HepG2 (cell line): ENCODE measurements around the gene ABCG8. TPM values are rescaled to one million over a fixed set of nuclear protein-coding genes. Genes with fewer than 3 reads are reported as not detected.

Experiments used
- BRD4 ChIP-seq: sonication (generic); formaldehyde crosslinking; IDR thresholded peaks from 2 replicates; pipeline ENCODE4 v1.4.0; 2020; ENCODE audit warnings: missing genetic modification reagents
- FOXM1 ChIP-seq: sonication (generic); formaldehyde crosslinking; IDR thresholded peaks from 2 replicates; pipeline ENCODE4 v1.5.0; 2020; ENCODE audit warnings: missing genetic modification reagents
- JUND ChIP-seq: sonication (generic); formaldehyde crosslinking; IDR thresholded peaks from 2 replicates; pipeline ENCODE4 v1.8.0; 2022; ENCODE audit warnings: mild to moderate bottlenecking, missing genetic modification reagents
- MIER3 ChIP-seq: IDR thresholded peaks from 2 replicates; pipeline ENCODE4 v1.6.1; 2016; ENCODE audit warnings: missing compliant biosample characterization, borderline replicate concordance
- MTF1 ChIP-seq: sonication (generic); formaldehyde crosslinking; IDR thresholded peaks from 2 replicates; pipeline ENCODE4 v1.5.0; 2020; ENCODE audit warnings: missing genetic modification reagents
- NAIF1 ChIP-seq: sonication (generic); formaldehyde crosslinking; IDR thresholded peaks from 2 replicates; pipeline ENCODE4 v1.5.0; 2020; ENCODE audit warnings: mild to moderate bottlenecking, missing genetic modification reagents, borderline replicate concordance
- PPARG ChIP-seq: conservative IDR thresholded peaks from 2 replicates; pipeline ENCODE4 v1.6.1; 2016; ENCODE audit warnings: missing biosample characterization, missing genetic modification reagents
- RAD21 ChIP-seq: fragments of 450-650 bp; formaldehyde crosslinking; IDR thresholded peaks from 2 replicates; pipeline ENCODE4 v1.5.0; 2020; ENCODE audit warnings: mild to moderate bottlenecking
- RBM22 ChIP-seq: fragments of 200-400 bp; formaldehyde crosslinking; optimal IDR thresholded peaks from 2 replicates; pipeline ENCODE3; 2017; ENCODE audit warnings: mild to moderate bottlenecking, low read length, moderate library complexity
- TARDBP ChIP-seq: sonication (generic); formaldehyde crosslinking; IDR thresholded peaks from 2 replicates; pipeline ENCODE4 v1.8.0; 2022; ENCODE audit warnings: mild to moderate bottlenecking, missing genetic modification reagents
- ZMYM4 ChIP-seq: sonication (generic); formaldehyde crosslinking; IDR thresholded peaks from 2 replicates; pipeline ENCODE4 v1.8.1; 2023; ENCODE audit warnings: mild to moderate bottlenecking, missing genetic modification reagents
- ZNF136 ChIP-seq: sonication (generic); formaldehyde crosslinking; IDR thresholded peaks from 2 replicates; pipeline ENCODE4 v1.8.1; 2022; ENCODE audit warnings: low read depth, mild to moderate bottlenecking, moderate library complexity, missing genetic modification reagents
- ZNF235 ChIP-seq: sonication (generic); formaldehyde crosslinking; IDR thresholded peaks from 2 replicates; pipeline ENCODE4 v1.8.1; 2023; ENCODE audit warnings: mild to moderate bottlenecking, missing genetic modification reagents, borderline replicate concordance
- ZNF282 ChIP-seq: fragments of 450-650 bp; IDR thresholded peaks from 2 replicates; pipeline ENCODE4 v1.6.1; 2018; ENCODE audit not compliant: partially characterized antibody
- ZNF329 ChIP-seq: sonication (generic); formaldehyde crosslinking; IDR thresholded peaks from 2 replicates; pipeline ENCODE4 v1.9.0; 2021; ENCODE audit warnings: low read depth, mild to moderate bottlenecking, missing genetic modification reagents
- ZNF354B ChIP-seq: sonication (generic); formaldehyde crosslinking; IDR thresholded peaks from 2 replicates; pipeline ENCODE4 v1.8.0; 2022; ENCODE audit warnings: mild to moderate bottlenecking, missing genetic modification reagents
- polyA plus RNA-seq, 8 experiments: library from polyadenylated mRNA; depleted of rRNA in 3 of 8; stranded (reverse) in 7 of 8; unstranded in 1 of 8; fragments of >200 nt; fragmentation: Illumina TruSeq in 4 of 8; extraction: Trizol in 4 of 8; gene quantifications; 2 replicates each; pipeline versions ENCODE4 v1.2.1 to v1.2.3, GENCODE V29; 2011 to 2016; ENCODE audit warnings: low read depth in 4 of 8, missing spikeins in 1 of 8, mixed read lengths in 1 of 8; ENCODE audit not compliant: insufficient read depth in 1 of 8
- total RNA-seq, 5 experiments: library from RNA; depleted of rRNA; stranded (reverse); fragments of >200 nt; fragmentation: Illumina TruSeq; extraction: Trizol; gene quantifications; 2 replicates each; pipeline ENCODE4 v1.2.3, GENCODE V29; 2016; ENCODE audit warnings: low read depth in 1 of 5
- TF ChIP-seq, protein P1 (sequence below): sonication (generic); formaldehyde crosslinking; IDR thresholded peaks from 2 replicates; pipeline ENCODE4 v1.5.0; 2020; ENCODE audit warnings: missing genetic modification reagents
- TF ChIP-seq, protein P2 (sequence below): sonication (generic); formaldehyde crosslinking; IDR thresholded peaks from 2 replicates; pipeline ENCODE4 v1.4.0; 2020; ENCODE audit warnings: missing genetic modification reagents; ENCODE audit errors: not compliant biosample characterization
- TF ChIP-seq, protein P3 (sequence below): sonication (generic); formaldehyde crosslinking; IDR thresholded peaks from 2 replicates; pipeline ENCODE4 v1.8.1; 2023; ENCODE audit warnings: mild to moderate bottlenecking, missing genetic modification reagents
- TF ChIP-seq, protein P4 (sequence below): sonication (generic); formaldehyde crosslinking; IDR thresholded peaks from 2 replicates; pipeline ENCODE4 v1.5.0; 2020; ENCODE audit warnings: mild to moderate bottlenecking, missing genetic modification reagents
- TF ChIP-seq, protein P5 (sequence below): sonication (generic); formaldehyde crosslinking; IDR thresholded peaks from 2 replicates; pipeline ENCODE4 v1.4.0; 2020; ENCODE audit warnings: missing genetic modification reagents, borderline replicate concordance

ABCG8 gene
- total and polyA plus RNA-seq, 2 of the 13 experiments (the other 11 are each of a cell fraction or from before 2014, with no cell fraction given): 8.1 to 8.8 TPM

DNA sequence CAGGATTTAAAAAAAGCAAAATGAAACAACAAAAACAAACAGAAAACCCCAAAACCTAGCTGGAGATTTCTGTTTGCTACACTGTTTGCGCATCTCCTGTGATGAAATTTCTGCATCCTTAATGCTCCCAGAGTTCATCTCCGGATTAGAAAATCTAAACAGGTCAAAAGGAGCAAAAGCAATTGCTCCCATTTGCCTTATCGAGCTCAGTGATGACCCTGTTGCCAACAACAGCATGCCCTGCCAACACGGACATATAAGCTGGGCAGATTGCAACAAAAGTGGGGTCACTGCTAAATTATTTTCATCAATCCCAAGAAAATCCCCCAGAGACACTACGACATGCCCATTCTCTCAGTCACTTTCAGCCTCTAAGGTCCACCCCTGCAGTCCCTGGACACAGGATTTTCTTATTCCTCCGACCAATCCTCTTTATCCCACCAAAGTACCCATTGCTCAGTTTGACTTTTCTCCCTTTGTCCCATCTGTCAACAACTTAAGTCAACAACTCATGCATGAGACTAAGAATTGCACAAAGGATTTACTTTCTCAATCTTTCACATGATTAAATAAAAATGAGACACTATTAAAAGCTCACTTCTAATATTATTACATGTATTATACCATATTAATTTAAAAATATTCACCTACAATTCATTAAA lies 67.8 kb downstream of the ABCG8 start (continued):
- TF ChIP-seq ZNF282: no peak
- no peak for TF ChIP-seq JUND (CRISPR knock-in tag)
- TF ChIP-seq ZNF354B: no peak
- peak; percentile 37 for TF ChIP-seq RBM22
- no peak for TF ChIP-seq BRD4 (CRISPR knock-in tag)
- TF ChIP-seq ZMYM4 (CRISPR knock-in tag): 0 out of 2 replicates have a peak, but pooled peaks have one; percentile 15
- TF ChIP-seq ZNF235 (CRISPR knock-in tag): no peak
- no peak for TF ChIP-seq ZNF329 (CRISPR knock-in tag)
- TF ChIP-seq NAIF1 (CRISPR knock-in tag): no peak
- no peak for TF ChIP-seq MTF1 (CRISPR knock-in tag)
- TF ChIP-seq, protein P1, sequence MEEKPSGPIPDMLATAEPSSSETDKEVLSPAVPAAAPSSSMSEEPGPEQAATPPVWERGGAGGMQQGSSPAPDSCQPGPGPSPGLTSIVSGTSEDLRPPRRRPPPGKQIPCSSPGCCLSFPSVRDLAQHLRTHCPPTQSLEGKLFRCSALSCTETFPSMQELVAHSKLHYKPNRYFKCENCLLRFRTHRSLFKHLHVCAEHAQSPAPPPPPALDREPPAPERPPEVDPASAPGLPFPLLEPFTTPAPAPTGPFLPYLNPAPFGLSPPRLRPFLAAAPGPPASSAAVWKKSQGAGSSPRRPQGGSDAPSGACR (CRISPR knock-in tag): no peak
- TF ChIP-seq, protein P2, sequence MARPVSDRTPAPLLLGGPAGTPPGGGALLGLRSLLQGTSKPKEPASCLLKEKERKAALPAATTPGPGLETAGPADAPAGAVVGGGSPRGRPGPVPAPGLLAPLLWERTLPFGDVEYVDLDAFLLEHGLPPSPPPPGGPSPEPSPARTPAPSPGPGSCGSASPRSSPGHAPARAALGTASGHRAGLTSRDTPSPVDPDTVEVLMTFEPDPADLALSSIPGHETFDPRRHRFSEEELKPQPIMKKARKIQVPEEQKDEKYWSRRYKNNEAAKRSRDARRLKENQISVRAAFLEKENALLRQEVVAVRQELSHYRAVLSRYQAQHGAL: no peak
- no peak for TF ChIP-seq FOXM1 (CRISPR knock-in tag)
- TF ChIP-seq MIER3 (CRISPR knock-in tag): no peak
- TF ChIP-seq, protein P3, sequence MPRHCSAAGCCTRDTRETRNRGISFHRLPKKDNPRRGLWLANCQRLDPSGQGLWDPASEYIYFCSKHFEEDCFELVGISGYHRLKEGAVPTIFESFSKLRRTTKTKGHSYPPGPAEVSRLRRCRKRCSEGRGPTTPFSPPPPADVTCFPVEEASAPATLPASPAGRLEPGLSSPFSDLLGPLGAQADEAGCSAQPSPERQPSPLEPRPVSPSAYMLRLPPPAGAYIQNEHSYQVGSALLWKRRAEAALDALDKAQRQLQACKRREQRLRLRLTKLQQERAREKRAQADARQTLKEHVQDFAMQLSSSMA (CRISPR knock-in tag): no peak
- no peak for TF ChIP-seq ZNF136 (CRISPR knock-in tag)
- TF ChIP-seq, protein P4, sequence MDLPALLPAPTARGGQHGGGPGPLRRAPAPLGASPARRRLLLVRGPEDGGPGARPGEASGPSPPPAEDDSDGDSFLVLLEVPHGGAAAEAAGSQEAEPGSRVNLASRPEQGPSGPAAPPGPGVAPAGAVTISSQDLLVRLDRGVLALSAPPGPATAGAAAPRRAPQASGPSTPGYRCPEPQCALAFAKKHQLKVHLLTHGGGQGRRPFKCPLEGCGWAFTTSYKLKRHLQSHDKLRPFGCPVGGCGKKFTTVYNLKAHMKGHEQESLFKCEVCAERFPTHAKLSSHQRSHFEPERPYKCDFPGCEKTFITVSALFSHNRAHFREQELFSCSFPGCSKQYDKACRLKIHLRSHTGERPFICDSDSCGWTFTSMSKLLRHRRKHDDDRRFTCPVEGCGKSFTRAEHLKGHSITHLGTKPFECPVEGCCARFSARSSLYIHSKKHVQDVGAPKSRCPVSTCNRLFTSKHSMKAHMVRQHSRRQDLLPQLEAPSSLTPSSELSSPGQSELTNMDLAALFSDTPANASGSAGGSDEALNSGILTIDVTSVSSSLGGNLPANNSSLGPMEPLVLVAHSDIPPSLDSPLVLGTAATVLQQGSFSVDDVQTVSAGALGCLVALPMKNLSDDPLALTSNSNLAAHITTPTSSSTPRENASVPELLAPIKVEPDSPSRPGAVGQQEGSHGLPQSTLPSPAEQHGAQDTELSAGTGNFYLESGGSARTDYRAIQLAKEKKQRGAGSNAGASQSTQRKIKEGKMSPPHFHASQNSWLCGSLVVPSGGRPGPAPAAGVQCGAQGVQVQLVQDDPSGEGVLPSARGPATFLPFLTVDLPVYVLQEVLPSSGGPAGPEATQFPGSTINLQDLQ (CRISPR knock-in tag): no peak
- TF ChIP-seq, protein P5, sequence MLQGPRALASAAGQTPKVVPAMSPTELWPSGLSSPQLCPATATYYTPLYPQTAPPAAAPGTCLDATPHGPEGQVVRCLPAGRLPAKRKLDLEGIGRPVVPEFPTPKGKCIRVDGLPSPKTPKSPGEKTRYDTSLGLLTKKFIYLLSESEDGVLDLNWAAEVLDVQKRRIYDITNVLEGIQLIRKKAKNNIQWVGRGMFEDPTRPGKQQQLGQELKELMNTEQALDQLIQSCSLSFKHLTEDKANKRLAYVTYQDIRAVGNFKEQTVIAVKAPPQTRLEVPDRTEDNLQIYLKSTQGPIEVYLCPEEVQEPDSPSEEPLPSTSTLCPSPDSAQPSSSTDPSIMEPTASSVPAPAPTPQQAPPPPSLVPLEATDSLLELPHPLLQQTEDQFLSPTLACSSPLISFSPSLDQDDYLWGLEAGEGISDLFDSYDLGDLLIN: no peak
- no peak for TF ChIP-seq TARDBP (CRISPR knock-in tag)
- TF ChIP-seq PPARG (CRISPR knock-in tag): no peak
- TF ChIP-seq RAD21 (CRISPR knock-in tag): no peak
